Mesenchymal stem cell (in vitro differentiated cells and primary cell): Measurements from ENCODE around the gene P2RX5.

Experiments
- DNase-seq: peaks from one replicate; pipeline ENCODE4 v3.0.0-alpha.2; 2013
- H2AFZ ChIP-seq: one replicate; pipeline ENCODE4 v1.6.1; 2013; ENCODE audit warnings: low read depth, mild to moderate bottlenecking, control low read depth, inconsistent platforms, low read length, moderate library complexity
- H2AK5ac ChIP-seq: 2 replicates; pipeline ENCODE4 v1.6.1; 2013; ENCODE audit warnings: low read length, moderate library complexity, mild to moderate bottlenecking, inconsistent platforms; ENCODE audit not compliant: severe bottlenecking
- H2BK120ac ChIP-seq: one replicate; pipeline ENCODE4 v1.6.1; 2013; ENCODE audit warnings: low read depth, mild to moderate bottlenecking, inconsistent platforms, low read length, moderate library complexity
- H2BK12ac ChIP-seq, 2 experiments: one replicate each; pipeline ENCODE4 v1.6.1; 2013; ENCODE audit warnings: inconsistent platforms in 2 of 2, low read length in 2 of 2, mild to moderate bottlenecking in 2 of 2, moderate library complexity in 2 of 2, control low read depth in 1 of 2
- H2BK15ac ChIP-seq: one replicate; pipeline ENCODE4 v1.6.1; 2013; ENCODE audit warnings: mild to moderate bottlenecking, low read depth, inconsistent platforms; ENCODE audit not compliant: poor library complexity, severe bottlenecking
- H2BK5ac ChIP-seq: 2 replicates; pipeline ENCODE4 v1.6.1; 2013; ENCODE audit warnings: low read depth, mild to moderate bottlenecking, low read length, control low read depth, inconsistent platforms; ENCODE audit not compliant: poor library complexity, severe bottlenecking
- H3K14ac ChIP-seq, 2 experiments: one replicate each; pipeline ENCODE4 v1.6.1; 2013; ENCODE audit warnings: inconsistent platforms in 2 of 2, low read length in 2 of 2, control low read depth in 1 of 2, mild to moderate bottlenecking in 1 of 2, moderate library complexity in 1 of 2
- H3K18ac ChIP-seq, 2 experiments: one replicate each; pipeline ENCODE4 v1.6.1; 2013; ENCODE audit warnings: inconsistent platforms in 2 of 2, low read length in 2 of 2, control low read depth in 1 of 2, low read depth in 1 of 2, mild to moderate bottlenecking in 1 of 2
- H3K23ac ChIP-seq, 2 experiments: one replicate each; pipeline ENCODE4 v1.6.1; 2013; ENCODE audit warnings: inconsistent platforms in 2 of 2, low read length in 2 of 2, mild to moderate bottlenecking in 2 of 2, moderate library complexity in 2 of 2, control low read depth in 1 of 2
- H3K27ac ChIP-seq: 2 replicates; pipeline ENCODE4 v1.5.1; 2013; ENCODE audit warnings: mild to moderate bottlenecking, moderate library complexity, low read length, control low read depth, inconsistent platforms; ENCODE audit not compliant: poor library complexity, severe bottlenecking
- H3K27me3 ChIP-seq, 2 experiments: 2 replicates each; pipeline versions ENCODE4 v1.6.1 to v1.7.0; 2013; ENCODE audit warnings: low read length in 2 of 2, mild to moderate bottlenecking in 2 of 2, moderate library complexity in 2 of 2, control low read depth in 1 of 2, inconsistent platforms in 1 of 2; ENCODE audit not compliant: control insufficient read depth in 1 of 2, insufficient read depth in 1 of 2
- H3K36me3 ChIP-seq, 2 experiments: 2 replicates each; pipeline versions ENCODE4 v1.6.1 to v1.7.0; 2013; ENCODE audit warnings: low read length in 2 of 2, control low read depth in 1 of 2, inconsistent platforms in 1 of 2, low read depth in 1 of 2, mild to moderate bottlenecking in 1 of 2; ENCODE audit not compliant: insufficient read depth in 2 of 2, control insufficient read depth in 1 of 2
- H3K4ac ChIP-seq, 2 experiments: one replicate each; pipeline ENCODE4 v1.6.1; 2013; ENCODE audit warnings: inconsistent platforms in 2 of 2, low read length in 2 of 2, mild to moderate bottlenecking in 2 of 2, moderate library complexity in 2 of 2, control low read depth in 1 of 2, low read depth in 1 of 2
- H3K4me1 ChIP-seq: 2 replicates; pipeline ENCODE4 v1.6.1; 2013; ENCODE audit warnings: low read depth, low read length, control low read depth; ENCODE audit not compliant: control insufficient read depth, insufficient read depth
- H3K4me2 ChIP-seq: 2 replicates; pipeline ENCODE4 v1.6.1; 2013; ENCODE audit warnings: low read length, mild to moderate bottlenecking, inconsistent platforms; ENCODE audit not compliant: poor library complexity, severe bottlenecking
- H3K4me3 ChIP-seq, 2 experiments: 2 replicates each; pipeline versions ENCODE4 v1.5.1 to v1.7.0; 2013; ENCODE audit warnings: low read length in 2 of 2, mild to moderate bottlenecking in 2 of 2, control low read depth in 1 of 2, low read depth in 1 of 2; ENCODE audit not compliant: insufficient read depth in 1 of 2
- H3K79me1 ChIP-seq: replicated peaks from 2 replicates; pipeline ENCODE4 v1.6.1; 2013; ENCODE audit warnings: mild to moderate bottlenecking, control low read depth, low read length, inconsistent platforms; ENCODE audit not compliant: poor library complexity, severe bottlenecking
- H3K9ac ChIP-seq: 2 replicates; pipeline ENCODE4 v1.7.0; 2013; ENCODE audit warnings: mild to moderate bottlenecking, low read length, moderate library complexity
- H3K9me3 ChIP-seq: 2 replicates; pipeline ENCODE4 v1.7.0; 2013; ENCODE audit warnings: mild to moderate bottlenecking, low read length; ENCODE audit not compliant: control insufficient read depth
- H4K8ac ChIP-seq: one replicate; pipeline ENCODE4 v1.6.1; 2013; ENCODE audit warnings: inconsistent platforms, mild to moderate bottlenecking, low read length, moderate library complexity
- H4K91ac ChIP-seq: one replicate; pipeline ENCODE4 v1.6.1; 2013; ENCODE audit warnings: mild to moderate bottlenecking, low read length, inconsistent platforms
- WGBS: methylation state at CpG from one replicate; pipeline ENCODE4 v1.1.7; 2013; ENCODE audit warnings: mixed read lengths; 5-methylcytosine and 5-hydroxymethylcytosine counted together

The P2RX5 gene

GRCh38 chr17:3626831-3627768, 68.9 kb downstream of the P2RX5 start:
- WGBS, result 89% methylated on average over 11 of the region's 16 CpGs

More at GRCh38 chr17:3626831-3627768, 68.9 kb downstream of the P2RX5 start:
- Histone ChIP-seq H2BK12ac (no peak overlapping the region), H2AK5ac (no peak overlapping the region), H3K9ac (no peak overlapping the region), H2BK120ac (no peak overlapping the region), H3K79me1 (peaks cover 29% of the 10 kb centered on the region), H2BK5ac (no peak overlapping the region), H3K23ac (no peak overlapping the region), H3K9me3 (no peaks in the 10 kb centered on the region), H2BK15ac (no peak overlapping the region), H3K4me2 (no peak overlapping the region), H4K8ac (no peak overlapping the region), H3K36me3 (peaks cover 51 to 71% of the 10 kb centered on the region in 2 experiments), H3K27ac (no peak overlapping the region), H4K91ac (no peak overlapping the region), H3K18ac (no peak overlapping the region), H3K4ac (no peak overlapping the region), H3K4me3 (no peak overlapping the region), H3K27me3 (no peaks in the 10 kb centered on the region), H3K14ac (no peak overlapping the region), H3K4me1 (peaks cover 6% of the 10 kb centered on the region), H2AFZ (no peak overlapping the region)
- DNase-seq, result no peak
